Rectal smooth muscle tissue (tissue), 1 donor: ENCODE results near the gene CAV1.

Experiments
- H3K27ac ChIP-seq: one replicate; pipeline ENCODE4 v1.7.0; 2013; ENCODE audit warnings: low read depth, low read length, inconsistent platforms
- H3K27me3 ChIP-seq: one replicate; pipeline ENCODE4 v1.7.0; 2013; ENCODE audit warnings: low read length; ENCODE audit not compliant: control insufficient read depth, insufficient read depth
- H3K36me3 ChIP-seq: one replicate; pipeline ENCODE4 v1.7.0; 2013; ENCODE audit warnings: low read length; ENCODE audit not compliant: control insufficient read depth, insufficient read depth
- H3K4me1 ChIP-seq: one replicate; pipeline ENCODE4 v1.7.0; 2013; ENCODE audit warnings: low read length; ENCODE audit not compliant: control insufficient read depth, insufficient read depth
- H3K4me3 ChIP-seq: one replicate; pipeline ENCODE4 v1.7.0; 2013; ENCODE audit warnings: low read length
- H3K9ac ChIP-seq: one replicate; pipeline ENCODE4 v1.7.0; 2013; ENCODE audit warnings: low read length

Gene CAV1

DNA sequence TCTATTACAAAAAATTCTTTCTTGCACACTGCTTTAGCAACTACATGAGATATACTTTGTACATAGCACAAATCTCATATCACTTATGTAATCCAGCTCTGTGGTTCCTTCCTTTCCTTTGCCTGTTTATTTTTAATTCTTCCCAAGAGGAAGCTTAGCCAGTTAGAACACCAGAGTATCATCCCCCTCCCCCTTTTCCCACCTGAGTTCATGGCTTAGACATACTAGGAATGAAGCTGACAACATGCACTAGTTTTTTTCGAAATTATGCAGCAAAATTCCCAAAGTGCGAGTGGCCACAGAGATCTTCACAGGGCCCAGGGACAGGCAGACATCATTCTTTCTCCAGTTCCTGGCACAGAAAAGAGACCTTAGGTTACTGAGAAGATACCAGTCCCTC is 17.8 kb downstream of the CAV1 start:
- peaks cover 21% of the 10 kb centered on the region for H3K4me1 ChIP-seq
- H3K36me3 ChIP-seq: no peaks in the 10 kb centered on the region
- no peak overlapping the region for H3K9ac ChIP-seq
- no peak overlapping the region for H3K4me3 ChIP-seq
- peak overlapping the region; percentile 28 for H3K27ac ChIP-seq
- H3K27me3 ChIP-seq: no peaks in the 10 kb centered on the region

DNA sequence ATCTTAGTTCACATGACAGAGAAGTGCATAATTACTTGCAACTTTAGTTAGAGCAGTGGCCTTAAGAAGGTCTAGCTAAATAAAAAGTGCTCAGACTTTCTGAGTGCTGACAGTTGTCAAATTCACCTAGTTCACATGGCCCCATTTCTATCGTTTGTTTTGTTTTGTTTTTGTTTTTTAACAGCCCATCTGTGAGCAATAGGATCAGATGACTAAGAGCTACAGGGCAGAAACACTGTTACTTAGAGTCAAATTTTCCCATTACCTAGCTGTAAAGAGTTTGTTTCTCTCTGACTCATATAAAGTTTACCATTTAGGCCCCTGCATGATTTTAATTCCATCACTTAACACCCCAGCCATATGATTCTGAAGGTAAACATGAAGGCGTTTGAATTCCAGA is 18.8 kb downstream of the CAV1 start:
- no peak overlapping the region for H3K27ac ChIP-seq

DNA sequence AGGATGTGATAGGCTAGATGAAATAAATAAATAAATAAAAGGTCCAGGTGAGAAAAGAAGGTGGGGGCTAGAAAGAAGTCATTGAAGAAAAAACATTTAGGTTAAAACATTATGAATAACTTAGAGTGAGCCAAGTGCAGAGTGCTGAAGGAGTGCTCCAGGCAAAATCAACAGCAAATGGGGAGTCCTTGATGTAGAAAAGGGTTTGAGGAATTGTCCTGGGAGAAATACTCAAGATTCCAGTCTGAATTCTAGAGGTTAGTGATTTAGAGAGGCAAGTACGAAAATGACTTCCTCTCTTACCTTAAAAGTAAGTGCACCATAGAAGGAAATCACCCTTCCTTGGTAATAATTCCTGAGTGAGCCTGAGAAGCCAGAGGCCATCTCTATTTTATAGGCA is 19.7 kb downstream of the CAV1 start:
- Histone ChIP-seq H3K36me3 (no peaks in the 10 kb centered on the region), H3K4me1 (peaks cover 15% of the 10 kb centered on the region), H3K9ac (no peak overlapping the region), H3K4me3 (no peak overlapping the region), H3K27ac (peak overlapping the region; percentile 30), H3K27me3 (no peaks in the 10 kb centered on the region)

More for the DNA sequence above, 18.8 kb downstream of the CAV1 start:
- H3K27me3 ChIP-seq: no peaks in the 10 kb centered on the region
- H3K36me3 ChIP-seq: no peaks in the 10 kb centered on the region
- no peak overlapping the region for H3K9ac ChIP-seq
- no peak overlapping the region for H3K4me3 ChIP-seq
- peaks cover 15% of the 10 kb centered on the region for H3K4me1 ChIP-seq

DNA sequence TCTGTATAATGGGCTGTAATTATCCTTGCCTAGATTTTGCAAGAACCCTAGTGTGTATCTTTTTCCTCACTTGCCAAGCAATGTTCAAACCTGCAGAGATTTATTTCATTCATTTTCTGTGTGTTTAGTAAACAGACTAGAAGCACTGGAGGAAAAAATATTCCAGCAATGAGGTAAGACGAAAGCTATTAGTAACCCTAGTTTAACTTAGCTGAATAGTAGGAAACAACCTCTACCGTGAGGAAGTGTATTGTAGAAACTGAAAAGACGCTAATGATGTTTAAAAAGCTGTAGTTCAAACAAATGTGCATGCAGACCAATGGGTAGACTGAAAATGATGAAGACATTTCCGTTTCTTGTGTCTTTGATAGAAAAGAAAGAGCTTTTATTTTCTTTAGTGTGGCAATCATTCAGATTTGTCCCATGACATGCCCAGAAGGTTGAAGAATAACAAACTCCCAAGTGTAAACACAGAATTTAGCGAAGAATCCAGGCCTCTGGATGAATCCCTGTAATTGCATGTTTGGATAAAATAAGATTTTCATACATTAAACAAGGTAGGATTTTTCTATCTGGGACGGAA is 20.7 kb downstream of the CAV1 start:
- no peaks in the 10 kb centered on the region for H3K27me3 ChIP-seq
- H3K4me3 ChIP-seq: no peak overlapping the region
- peak overlapping the region; percentile 51 for H3K27ac ChIP-seq
- peaks cover 5% of the 10 kb centered on the region for H3K4me1 ChIP-seq
- H3K36me3 ChIP-seq: no peaks in the 10 kb centered on the region
- H3K9ac ChIP-seq: no peak overlapping the region

DNA sequence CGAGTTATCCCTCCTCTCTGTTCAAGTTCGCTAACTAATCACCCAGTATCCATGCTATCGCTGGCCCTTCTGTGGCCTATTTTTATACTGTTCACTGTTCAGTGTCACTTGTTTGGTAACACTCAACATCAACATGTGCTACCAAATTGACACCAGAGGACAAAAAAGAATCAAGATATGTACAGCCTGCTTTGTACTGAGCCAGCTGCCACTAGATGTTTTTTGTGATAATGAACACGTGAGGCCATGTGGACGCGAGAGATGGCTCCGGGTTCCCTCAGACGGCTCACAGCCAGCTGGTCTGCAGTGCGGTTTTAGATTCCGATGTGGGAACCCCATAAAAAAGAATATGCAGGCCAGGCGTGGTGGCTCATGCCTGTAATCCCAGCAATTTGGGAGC is 21.2 kb downstream of the CAV1 start:
- no peaks in the 10 kb centered on the region for H3K27me3 ChIP-seq
- no peak overlapping the region for H3K9ac ChIP-seq
- no peaks in the 10 kb centered on the region for H3K36me3 ChIP-seq
- H3K4me1 ChIP-seq: peaks cover 4% of the 10 kb centered on the region
- H3K27ac ChIP-seq: peak overlapping the region; percentile 34
- H3K4me3 ChIP-seq: no peak overlapping the region

DNA sequence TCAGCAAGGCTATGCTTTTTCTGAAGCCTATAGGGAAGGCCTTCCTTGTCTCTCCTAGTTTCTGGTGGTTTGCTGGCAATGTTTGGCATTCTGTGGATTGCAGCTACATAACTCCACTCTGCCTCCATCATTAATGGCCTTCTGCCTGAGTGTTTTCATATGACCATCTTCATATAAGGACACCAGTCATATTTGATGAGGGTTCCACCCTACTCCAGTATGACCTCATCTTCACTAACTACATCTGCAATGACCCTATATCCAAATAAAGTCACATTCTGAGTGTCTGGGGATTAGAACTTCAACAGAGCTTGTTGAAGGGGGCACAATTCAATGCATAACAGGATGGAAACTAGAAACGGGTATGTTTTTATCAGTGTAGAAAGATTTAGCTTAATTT is 22.1 kb downstream of the CAV1 start:
- Histone ChIP-seq H3K9ac (no peak overlapping the region), H3K36me3 (no peaks in the 10 kb centered on the region), H3K4me3 (no peak overlapping the region), H3K4me1 (no peaks in the 10 kb centered on the region), H3K27ac (peak overlapping the region; percentile 17), H3K27me3 (no peaks in the 10 kb centered on the region)

DNA sequence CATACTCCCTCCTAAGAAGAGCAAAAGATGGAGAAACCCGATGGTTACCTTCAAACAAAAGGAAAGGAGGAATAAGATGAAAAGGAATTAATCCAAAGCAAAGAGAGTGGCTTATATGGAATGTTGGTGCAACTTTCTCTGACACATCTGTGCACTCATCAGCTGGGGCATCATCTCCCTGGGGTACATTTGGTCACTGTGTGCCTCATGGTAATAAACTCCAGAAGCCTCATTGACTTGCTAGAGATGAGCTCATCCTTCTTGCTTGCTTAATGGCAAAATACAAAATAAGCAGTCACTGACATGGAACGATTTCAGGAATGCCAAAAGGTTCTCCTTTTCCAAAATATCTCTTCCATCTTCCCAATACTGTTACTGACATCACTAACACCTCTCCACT is 22.5 kb downstream of the CAV1 start:
- peak overlapping the region; percentile 15 for H3K27ac ChIP-seq

DNA sequence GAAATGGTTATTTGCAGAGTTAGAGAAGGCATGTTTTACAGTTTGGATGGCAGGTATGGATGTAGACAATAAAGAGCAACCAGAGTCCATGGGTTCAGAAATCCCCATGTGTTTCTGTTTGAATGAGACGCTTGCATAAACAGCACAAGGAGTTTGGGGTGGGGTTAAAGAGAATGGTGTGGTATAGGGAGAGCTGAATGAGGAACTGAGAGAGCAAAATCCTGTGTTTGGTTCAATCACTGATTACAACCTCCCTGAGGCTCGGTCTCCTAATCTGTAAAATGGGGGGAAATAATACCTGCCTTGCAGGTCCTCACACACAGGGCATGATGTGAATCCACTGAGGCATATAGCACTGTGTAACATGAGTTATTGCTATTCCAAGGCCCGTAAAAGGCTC is 23.7 kb downstream of the CAV1 start:
- Histone ChIP-seq H3K27ac (no peak overlapping the region), H3K36me3 (no peaks in the 10 kb centered on the region), H3K9ac (no peak overlapping the region), H3K4me3 (no peak overlapping the region), H3K4me1 (peaks cover 5% of the 10 kb centered on the region), H3K27me3 (no peaks in the 10 kb centered on the region)

More for the DNA sequence above, 22.5 kb downstream of the CAV1 start:
- Histone ChIP-seq H3K27me3 (no peaks in the 10 kb centered on the region), H3K9ac (no peak overlapping the region), H3K36me3 (no peaks in the 10 kb centered on the region), H3K4me1 (no peaks in the 10 kb centered on the region), H3K4me3 (no peak overlapping the region)

DNA sequence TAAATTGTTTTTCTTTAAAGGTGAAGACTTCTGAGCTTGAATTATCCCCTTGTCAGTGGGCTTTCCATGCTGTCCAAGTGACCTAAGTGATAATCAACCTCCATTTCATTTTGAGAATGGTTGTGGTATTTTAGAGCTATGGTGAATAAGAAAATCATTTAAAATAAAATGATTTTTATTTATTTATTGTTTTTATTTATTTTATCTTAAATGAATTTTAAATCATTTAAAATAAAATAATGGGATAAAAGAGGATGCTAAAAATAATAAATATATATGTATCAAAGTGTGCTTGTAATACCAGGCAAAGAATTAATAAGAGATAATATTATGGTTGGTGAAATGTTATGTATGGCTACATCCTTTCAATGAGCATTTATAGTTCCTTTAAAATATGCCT is 24.5 kb downstream of the CAV1 start:
- Histone ChIP-seq H3K36me3 (no peaks in the 10 kb centered on the region), H3K4me3 (no peak overlapping the region), H3K27ac (no peak overlapping the region), H3K4me1 (peaks cover 12% of the 10 kb centered on the region), H3K27me3 (no peaks in the 10 kb centered on the region), H3K9ac (no peak overlapping the region)

DNA sequence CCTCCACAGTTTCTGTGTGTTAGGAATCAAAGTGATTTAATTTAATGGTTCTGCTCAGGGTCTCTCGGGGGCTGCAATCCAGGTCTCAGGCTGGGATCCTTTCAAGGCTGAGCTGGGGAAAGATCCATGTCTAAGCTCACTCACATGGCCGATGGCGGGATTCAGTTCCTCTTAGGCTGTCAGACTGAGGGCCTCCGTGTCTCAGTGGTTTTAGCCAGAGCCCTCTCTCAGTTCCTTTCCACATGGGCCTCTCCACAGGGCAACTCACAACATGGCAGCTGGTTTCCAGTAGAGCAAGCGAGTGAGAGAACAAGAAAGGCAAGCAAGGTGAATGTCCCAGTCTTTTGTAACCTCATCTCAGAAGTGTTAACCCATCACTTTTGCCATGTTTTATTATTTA is 26.9 kb downstream of the CAV1 start:
- Histone ChIP-seq H3K9ac (no peak overlapping the region), H3K4me3 (no peak overlapping the region), H3K27me3 (no peaks in the 10 kb centered on the region), H3K36me3 (no peaks in the 10 kb centered on the region), H3K27ac (peak overlapping the region; percentile 29), H3K4me1 (peaks cover 17% of the 10 kb centered on the region)

DNA sequence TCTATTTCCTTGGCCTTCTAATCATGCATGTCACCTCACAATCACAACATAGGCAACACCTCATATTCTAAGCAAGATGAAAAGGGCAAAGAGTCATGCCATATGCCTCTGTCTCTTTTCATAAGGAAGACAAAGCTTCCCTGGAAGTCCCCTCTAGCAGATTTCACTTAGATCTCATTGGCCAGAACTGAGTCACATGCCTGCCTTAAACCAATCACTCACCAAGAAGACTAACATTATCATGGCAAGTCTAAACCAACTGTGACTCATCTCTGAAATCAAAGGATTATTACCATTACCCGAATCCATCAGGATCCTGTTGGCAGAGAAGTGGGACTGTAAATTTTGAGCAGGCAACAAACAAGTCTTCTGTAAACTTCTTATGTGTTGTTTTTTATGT is 27.8 kb downstream of the CAV1 start:
- Histone ChIP-seq H3K9ac (no peak overlapping the region), H3K36me3 (no peaks in the 10 kb centered on the region), H3K27me3 (no peaks in the 10 kb centered on the region), H3K27ac (peak overlapping the region; percentile 62), H3K4me1 (peaks cover 17% of the 10 kb centered on the region), H3K4me3 (no peak overlapping the region)

DNA sequence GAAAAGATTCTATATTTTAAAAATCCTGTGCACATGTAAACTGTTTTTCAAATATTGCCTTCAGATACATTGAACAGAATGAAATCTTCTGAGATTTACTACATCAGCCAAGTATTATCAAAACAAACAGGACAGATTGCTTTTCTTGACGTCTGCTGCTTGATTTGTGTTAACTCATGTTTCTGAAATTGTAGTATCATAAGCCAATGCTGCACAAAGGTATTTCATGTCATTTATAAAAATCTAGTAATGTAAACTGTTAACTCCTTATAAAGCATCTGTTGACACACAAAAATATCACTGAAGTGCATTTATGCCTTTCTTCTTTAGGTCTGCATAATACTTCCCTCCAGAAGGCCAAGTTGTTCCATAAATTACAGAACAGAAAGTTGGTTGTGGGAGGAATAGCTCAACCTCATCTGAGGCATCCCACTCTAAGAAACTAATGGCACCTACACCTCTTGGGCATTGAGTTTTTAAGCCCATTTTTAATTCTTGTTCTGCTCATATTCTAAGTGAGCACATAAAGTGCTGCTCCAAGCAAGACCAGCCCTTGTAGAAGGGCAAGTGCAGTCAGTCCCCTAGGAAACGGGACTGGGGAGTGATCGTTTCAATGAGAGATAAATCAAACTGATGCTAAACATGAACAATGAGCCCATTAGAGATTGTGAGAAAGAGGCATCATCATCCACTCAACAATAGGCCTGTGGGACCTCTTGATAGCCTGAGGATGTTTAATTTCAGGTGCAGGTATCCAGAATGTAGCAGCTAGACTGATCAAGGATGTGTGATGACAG is 28.5 kb downstream of the CAV1 start:
- no peak overlapping the region for H3K9ac ChIP-seq
- no peaks in the 10 kb centered on the region for H3K27me3 ChIP-seq
- H3K27ac ChIP-seq: peak overlapping the region; percentile 28
- peaks cover 17% of the 10 kb centered on the region for H3K4me1 ChIP-seq
- no peaks in the 10 kb centered on the region for H3K36me3 ChIP-seq
- H3K4me3 ChIP-seq: no peak overlapping the region

DNA sequence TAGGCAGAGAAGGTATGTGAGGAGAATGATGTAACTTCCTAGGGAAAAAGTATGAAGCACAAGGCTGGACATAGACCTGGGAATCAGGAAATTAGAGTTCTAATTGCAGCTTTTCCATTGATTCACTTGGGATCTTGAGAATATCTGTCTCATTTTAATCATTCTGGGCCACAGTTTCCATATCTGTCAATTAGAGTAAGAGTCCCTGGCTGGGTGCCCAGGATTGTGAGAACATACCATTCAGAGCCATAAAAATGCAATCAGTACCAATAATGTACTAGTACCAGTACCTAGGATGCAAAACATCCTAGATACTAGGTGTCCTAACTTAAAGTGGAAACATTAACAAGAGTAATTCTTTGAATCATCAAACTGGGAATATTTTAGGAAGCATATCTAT is 29.6 kb downstream of the CAV1 start:
- H3K36me3 ChIP-seq: peaks cover 3% of the 10 kb centered on the region
- peaks cover 24% of the 10 kb centered on the region for H3K4me1 ChIP-seq
- H3K4me3 ChIP-seq: no peak overlapping the region
- no peaks in the 10 kb centered on the region for H3K27me3 ChIP-seq
- H3K9ac ChIP-seq: no peak overlapping the region
- H3K27ac ChIP-seq: peak overlapping the region; percentile 28
